Small intestine (tissue), 7 donors: ENCODE data around the gene GNAQ. TPM values are rescaled to one million over a fixed set of nuclear protein-coding genes. Genes with fewer than 3 reads are reported as not detected.

Experiments
- DNase-seq, 2 donors: peaks; one replicate each; pipeline versions ENCODE4 v3.0.0 to v3.0.0-alpha.2; 2013
- FAIRE-seq: peaks from 2 replicates; lab custom pipeline; 2012; peaks lifted over from hg19 to GRCh38; lab: Jason Lieb, UNC
- H3K27ac ChIP-seq, 3 donors: one replicate each; pipeline ENCODE4 v1.5.1; 2013; ENCODE audit warnings: low read length in 2 of 3, mild to moderate bottlenecking in 2 of 3, control low read depth in 1 of 3, inconsistent platforms in 1 of 3, low read depth in 1 of 3, moderate library complexity in 1 of 3
- H3K27me3 ChIP-seq, 3 donors: one replicate each; pipeline ENCODE4 v1.6.1; 2013; ENCODE audit warnings: low read length in 3 of 3, inconsistent platforms in 1 of 3; ENCODE audit not compliant: control insufficient read depth in 3 of 3, insufficient read depth in 3 of 3
- H3K36me3 ChIP-seq, 3 donors: one replicate each; pipeline ENCODE4 v1.6.1; 2013; ENCODE audit warnings: low read length in 3 of 3, inconsistent platforms in 1 of 3, low read depth in 1 of 3, mild to moderate bottlenecking in 1 of 3, moderate library complexity in 1 of 3; ENCODE audit not compliant: control insufficient read depth in 3 of 3, insufficient read depth in 2 of 3
- H3K4me1 ChIP-seq, 3 donors: one replicate each; pipeline ENCODE4 v1.6.1; 2013; ENCODE audit warnings: low read length in 2 of 3, inconsistent platforms in 1 of 3, low read depth in 1 of 3, mild to moderate bottlenecking in 1 of 3, moderate library complexity in 1 of 3; ENCODE audit not compliant: control insufficient read depth in 3 of 3, insufficient read depth in 2 of 3
- H3K4me3 ChIP-seq, 3 donors: one replicate each; pipeline ENCODE4 v1.5.1; 2013; ENCODE audit warnings: low read length in 3 of 3, control low read depth in 1 of 3, inconsistent platforms in 1 of 3, low read depth in 1 of 3, mild to moderate bottlenecking in 1 of 3, moderate library complexity in 1 of 3
- H3K9me3 ChIP-seq, 2 donors: one replicate each; pipeline ENCODE4 v1.6.1; 2013; ENCODE audit warnings: low read depth in 1 of 2, low read length in 1 of 2; ENCODE audit not compliant: control insufficient read depth in 2 of 2, insufficient read depth in 1 of 2
- WGBS, 3 donors: extraction: QIAGEN DNeasy Blood & Tissue Kit; methylation state at CpG; one replicate each; pipeline ENCODE4 v1.1.7; 2013; 5-methylcytosine and 5-hydroxymethylcytosine counted together
- polyA plus RNA-seq, 4 donors: library from polyadenylated mRNA; stranded (reverse) in 3 of 4; unstranded in 1 of 4; fragments of 200-250 nt in 3 of 4; fragments of 120-200 nt in 1 of 4; gene quantifications; one replicate each; pipeline versions ENCODE4 v1.2.1 to v1.2.3, GENCODE V29; 2013
- donor health status: healthy with polysubstance abuse.
- donor health status: control.
- donor health status: control.
- donor health status: Bipolar disorder and iron deficiency.
- donor health status: healthy.

Gene GNAQ
- polyA plus RNA-seq, 4 donors: 10.0 to 32.3 (median 15.6) TPM

GRCh38 chr9:77747163-77747562 lies 284.4 kb downstream of the GNAQ start:
- DNase-seq (no peak), FAIRE-seq (no peak)
- H3K36me3 ChIP-seq: peaks cover 0 to 3% (median 0%) of the 10 kb centered on the region in 3 donors
- H3K9me3 ChIP-seq: no peaks in the 10 kb centered on the region
- no peaks in the 10 kb centered on the region for H3K4me1 ChIP-seq
- no peaks in the 10 kb centered on the region for H3K27me3 ChIP-seq
- no peak overlapping the region for H3K27ac ChIP-seq
- no peak overlapping the region for H3K4me3 ChIP-seq

- H3K4me1 ChIP-seq: no peaks in the 10 kb centered on the region
- WGBS, 3 donors: 58 to 78% (median 76%) methylated on average over 6 of the region's 6 CpGs
- no peak for DNase-seq
Observed at GRCh38 chr9:77744841-77745430, 286.7 kb downstream of the GNAQ start.

GRCh38 chr9:77743386-77743785 lies 288.2 kb downstream of the GNAQ start:
- H3K27ac ChIP-seq: no peak overlapping the region
- no peak for FAIRE-seq

More at GRCh38 chr9:77744841-77745430, 286.7 kb downstream of the GNAQ start:
- Histone ChIP-seq H3K27me3 (no peaks in the 10 kb centered on the region), H3K27ac (no peak overlapping the region), H3K4me3 (no peak overlapping the region), H3K9me3 (no peaks in the 10 kb centered on the region), H3K36me3 (peaks cover 0 to 3% (median 0%) of the 10 kb centered on the region in 3 donors)
- FAIRE-seq: no peak

GRCh38 chr9:77738932-77739331 lies 292.7 kb downstream of the GNAQ start:
- H3K4me3 ChIP-seq: no peak overlapping the region
- no peaks in the 10 kb centered on the region for H3K36me3 ChIP-seq
- DNase-seq: no peak
- no peaks in the 10 kb centered on the region for H3K4me1 ChIP-seq
- no peak for FAIRE-seq
- H3K27ac ChIP-seq: no peak overlapping the region
- H3K9me3 ChIP-seq: no peaks in the 10 kb centered on the region
- WGBS, 3 donors: 88 to 97% (median 88%) methylated on average over 4 of the region's 4 CpGs
- H3K27me3 ChIP-seq: no peaks in the 10 kb centered on the region

More at GRCh38 chr9:77743386-77743785, 288.2 kb downstream of the GNAQ start:
- Histone ChIP-seq H3K27me3 (no peaks in the 10 kb centered on the region), H3K4me1 (no peaks in the 10 kb centered on the region), H3K9me3 (no peaks in the 10 kb centered on the region), H3K4me3 (no peak overlapping the region), H3K36me3 (no peaks in the 10 kb centered on the region)
- no peak for DNase-seq
- WGBS, 3 donors: 75 to 100% (median 95%) methylated on average over 1 of the region's 1 CpG

GRCh38 chr9:77735494-77735893 lies 296.1 kb downstream of the GNAQ start:
- H3K36me3 ChIP-seq: peaks cover 0 to 8% (median 0%) of the 10 kb centered on the region in 3 donors
- no peaks in the 10 kb centered on the region for H3K4me1 ChIP-seq
- FAIRE-seq: no peak
- no peak overlapping the region for H3K27ac ChIP-seq
- H3K4me3 ChIP-seq: no peak overlapping the region
- no peaks in the 10 kb centered on the region for H3K27me3 ChIP-seq
- DNase-seq: no peak
- WGBS, 3 donors: 85 to 93% (median 87%) methylated on average over 5 of the region's 5 CpGs
- H3K9me3 ChIP-seq: no peaks in the 10 kb centered on the region

GRCh38 chr9:77731930-77732329 lies 299.7 kb downstream of the GNAQ start:
- Histone ChIP-seq H3K9me3 (no peaks in the 10 kb centered on the region), H3K27ac (no peak overlapping the region), H3K27me3 (no peaks in the 10 kb centered on the region), H3K4me1 (no peaks in the 10 kb centered on the region), H3K4me3 (no peak overlapping the region), H3K36me3 (peaks cover 6 to 16% (median 9%) of the 10 kb centered on the region in 3 donors)
- WGBS, 3 donors: 13 to 59% (median 39%) methylated on average over 8 of the region's 8 CpGs
- no peak for FAIRE-seq
- peak; percentile 52 to 73 for DNase-seq

DNA sequence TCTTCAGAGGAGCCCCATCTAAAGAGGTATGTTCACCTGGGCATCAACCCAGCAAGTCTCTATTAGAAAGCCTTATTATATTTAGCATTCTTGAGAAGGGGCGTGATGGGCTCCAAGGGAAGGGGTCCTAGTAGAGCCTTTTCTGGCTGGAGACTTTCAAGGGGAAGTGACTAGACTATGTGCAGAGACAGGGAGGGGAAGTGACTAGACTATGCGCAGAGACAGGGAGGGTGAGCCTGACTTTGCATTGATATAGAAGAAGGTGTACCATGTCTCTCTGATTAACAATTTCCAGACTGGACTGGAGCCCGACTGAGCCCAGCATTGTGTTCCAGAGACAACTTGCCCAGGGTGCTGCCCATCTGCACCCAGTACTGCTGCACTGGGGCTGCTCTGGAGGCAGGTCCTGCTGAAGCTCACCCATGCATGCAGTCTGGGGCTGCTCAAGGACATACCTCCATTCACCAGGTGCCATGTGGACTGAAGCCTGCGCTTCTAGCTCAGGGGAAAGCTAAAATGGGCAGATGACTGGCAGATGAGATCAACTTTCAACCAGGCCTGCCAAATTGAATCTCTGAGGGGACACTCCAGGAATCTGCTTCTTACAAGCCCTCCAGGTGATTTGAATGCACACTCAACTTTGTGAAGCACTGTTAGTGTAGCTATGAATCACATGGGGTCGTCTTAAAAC lies 300.5 kb downstream of the GNAQ start:
- WGBS, 3 donors: 84 to 87% (median 86%) methylated on average over 5 of the region's 5 CpGs
- H3K9me3 ChIP-seq: no peaks in the 10 kb centered on the region
- FAIRE-seq (no peak), DNase-seq (no peak)
- H3K27ac ChIP-seq: no peak overlapping the region
- peaks cover 8 to 16% (median 9%) of the 10 kb centered on the region in 3 donors for H3K36me3 ChIP-seq
- no peaks in the 10 kb centered on the region for H3K4me1 ChIP-seq
- H3K4me3 ChIP-seq: no peak overlapping the region
- H3K27me3 ChIP-seq: no peaks in the 10 kb centered on the region

DNA sequence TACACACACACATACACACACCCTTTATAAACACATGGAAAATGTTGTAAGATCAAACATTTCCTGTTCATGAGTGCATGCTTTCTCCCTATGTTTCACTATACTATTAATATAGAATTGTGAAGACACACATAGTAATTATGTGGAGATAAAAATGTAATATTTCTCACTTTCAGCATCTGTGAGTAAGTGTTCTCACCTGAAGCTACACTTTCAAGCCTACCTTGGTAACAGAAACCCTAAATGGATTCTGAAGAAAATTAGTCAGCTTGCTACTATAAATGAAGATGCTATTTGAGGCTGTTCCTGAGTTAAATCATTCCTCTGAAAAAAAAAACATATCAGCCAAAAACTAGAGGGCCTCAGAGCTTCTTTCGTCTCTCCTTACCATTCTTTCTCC lies 302.4 kb downstream of the GNAQ start:
- H3K36me3 ChIP-seq: peaks cover 12 to 21% (median 13%) of the 10 kb centered on the region in 3 donors
- FAIRE-seq: no peak
- no peaks in the 10 kb centered on the region for H3K27me3 ChIP-seq
- no peak overlapping the region for H3K27ac ChIP-seq
- WGBS, 3 donors: 80 to 100% (median 89%) methylated on average over 1 of the region's 1 CpG
- no peak overlapping the region for H3K4me3 ChIP-seq
- DNase-seq: no peak
- peaks cover 0 to under 1% of the 10 kb centered on the region in 2 donors for H3K9me3 ChIP-seq
- H3K4me1 ChIP-seq: no peaks in the 10 kb centered on the region
